HepG2 (cell line): ENCODE data around the gene RPL41. TPM values are rescaled to one million over a fixed set of nuclear protein-coding genes. Genes with fewer than 3 reads are reported as not detected.
A peak's percentile ranks its signal among the peaks of the same experiment; 100 is the strongest.

Experiments used
- ATAC-seq: fragments of 200-7000 bp; cut with Tn5 transposase; 3 replicates; pipeline ENCODE4 v1.9.1; 2020; ENCODE audit warnings: mild to moderate bottlenecking, moderate library complexity
- BruUV-seq: library from RNA; stranded (reverse); fragments of 400-500 nt; replicated peaks from 2 replicates; lab custom pipeline; 2021; lab: Mats Ljungman, UMichigan
- CTCF ChIA-PET: fragments of 300-600 bp; formaldehyde crosslinking; extraction: SDS; loops from one replicate; lab custom pipeline; 2021; ENCODE audit warnings: low total read pairs, inconsistent platforms, low intra/inter-chr PET ratio; lab: Yijun Ruan, JAX
- POLR2A ChIA-PET: fragments of 350-600 bp; sonication (Branson Sonifier 250); formaldehyde crosslinking; loops from one replicate; lab custom pipeline; 2020; ENCODE audit warnings: antibody characterized with exemption, inconsistent platforms; lab: Yijun Ruan, JAX
- DNase-seq: peaks from one replicate; pipeline ENCODE4 v3.0.0-alpha.2; 2015; ENCODE audit warnings: low spot score
- FAIRE-seq: peaks from 3 replicates; lab custom pipeline; 2011; peaks lifted over from hg19 to GRCh38; lab: Jason Lieb, UNC
- H2AFZ ChIP-seq: one replicate; pipeline ENCODE4 v1.6.1; 2011; ENCODE audit warnings: low read length, inconsistent platforms
- H3K27ac ChIP-seq: fragments of 300-600 bp; 3 replicates; pipeline ENCODE4 v1.8.0; 2011; ENCODE audit warnings: mixed run types, mild to moderate bottlenecking, mixed read lengths, low read length, inconsistent platforms; ENCODE audit not compliant: insufficient read depth; ENCODE audit errors: extremely low read length
- H3K27me3 ChIP-seq, 2 experiments: fragments of 200-600 bp in 1 of 2; 2 replicates in 1 of 2; 3 replicates in 1 of 2; pipeline versions ENCODE4 v1.6.0 to v1.8.0; 2011; ENCODE audit warnings: low read length in 2 of 2, mild to moderate bottlenecking in 2 of 2, moderate library complexity in 2 of 2, inconsistent platforms in 1 of 2; ENCODE audit not compliant: insufficient read depth in 2 of 2, control insufficient read depth in 1 of 2
- H3K36me3 ChIP-seq, 2 experiments: fragments of 200-600 bp in 1 of 2; replicated peaks in 1 of 2; 2 replicates in 1 of 2; 3 replicates in 1 of 2; pipeline versions ENCODE4 v1.5.1 to v1.8.0; 2011; ENCODE audit warnings: low read length in 2 of 2, inconsistent platforms in 1 of 2; ENCODE audit not compliant: insufficient read depth in 2 of 2, control insufficient read depth in 1 of 2
- H3K4me1 ChIP-seq: 2 replicates; pipeline ENCODE4 v1.5.1; 2012; ENCODE audit warnings: low read length, inconsistent platforms; ENCODE audit not compliant: insufficient read depth
- H3K4me2 ChIP-seq: 2 replicates; pipeline ENCODE4 v1.6.0; 2011; ENCODE audit warnings: low read depth, low read length, inconsistent platforms
- H3K4me3 ChIP-seq, 3 experiments: fragments of 200-600 bp in 1 of 3; sonication (generic), shearing (Covaris generic) in 1 of 3; replicated peaks in 1 of 3; 2 replicates each; pipeline ENCODE4 v1.5.1; 2011 to 2016; ENCODE audit warnings: low read length in 3 of 3, inconsistent platforms in 2 of 3, low read depth in 2 of 3, mild to moderate bottlenecking in 2 of 3, control low read depth in 1 of 3, mixed read lengths in 1 of 3; ENCODE audit not compliant: insufficient read depth in 1 of 3
- H3K79me2 ChIP-seq: one replicate; pipeline ENCODE4 v1.6.1; 2011; ENCODE audit warnings: low read length, inconsistent platforms; ENCODE audit not compliant: insufficient read depth
- H3K9ac ChIP-seq: 2 replicates; pipeline ENCODE4 v1.6.0; 2011; ENCODE audit warnings: mild to moderate bottlenecking, low read depth, low read length, inconsistent platforms; ENCODE audit not compliant: insufficient read depth
- H3K9me3 ChIP-seq: 2 replicates; pipeline ENCODE4 v1.5.1; 2012; ENCODE audit warnings: mild to moderate bottlenecking, low read length
- H4K20me1 ChIP-seq: 2 replicates; pipeline ENCODE4 v1.6.0; 2011; ENCODE audit warnings: inconsistent platforms, mild to moderate bottlenecking, low read length, moderate library complexity; ENCODE audit not compliant: insufficient read depth
- MED8 ChIP-seq: sonication (generic); formaldehyde crosslinking; IDR thresholded peaks from 2 replicates; pipeline ENCODE4 v1.8.1; 2023; ENCODE audit warnings: mild to moderate bottlenecking, missing genetic modification reagents; ENCODE audit not compliant: insufficient replicate concordance
- ZNF121 ChIP-seq: sonication (generic); formaldehyde crosslinking; IDR thresholded peaks from 2 replicates; pipeline ENCODE4 v1.5.0; 2020; ENCODE audit warnings: mild to moderate bottlenecking, missing genetic modification reagents
- ZSCAN22 ChIP-seq: sonication (generic); formaldehyde crosslinking; IDR thresholded peaks from 2 replicates; pipeline ENCODE4 v1.4.0; 2020; ENCODE audit warnings: mild to moderate bottlenecking, missing genetic modification reagents
- WGBS: methylation state at CpG from one replicate; pipeline ENCODE4 v1.1.6; 2017; ENCODE audit warnings: low lambda C conversion rate; 5-methylcytosine and 5-hydroxymethylcytosine counted together
- in situ Hi-C: cut with HindIII; loops from 2 replicates; pipeline ENCODE4 v1.10.0; 2017; ENCODE audit warnings: low pct_unique_long_range_greater_than_20kb; ENCODE audit not compliant: extremely low pct_ligation_motif_present
- intact Hi-C: fragments of 100-400 bp; cut with micrococcal nuclease; formaldehyde crosslinking; loops from one replicate; pipeline ENCODE4 v1.10.0; 2022; ENCODE audit not compliant: unreplicated experiment
- polyA plus RNA-seq, 8 experiments: library from polyadenylated mRNA; depleted of rRNA in 3 of 8; stranded (reverse) in 7 of 8; unstranded in 1 of 8; fragments of >200 nt; fragmentation: Illumina TruSeq in 4 of 8; extraction: Trizol in 4 of 8; gene quantifications; 2 replicates each; pipeline versions ENCODE4 v1.2.1 to v1.2.3, GENCODE V29; 2011 to 2016; ENCODE audit warnings: low read depth in 4 of 8, missing spikeins in 1 of 8, mixed read lengths in 1 of 8; ENCODE audit not compliant: insufficient read depth in 1 of 8
- total RNA-seq, 5 experiments: library from RNA; depleted of rRNA; stranded (reverse); fragments of >200 nt; fragmentation: Illumina TruSeq; extraction: Trizol; gene quantifications; 2 replicates each; pipeline ENCODE4 v1.2.3, GENCODE V29; 2016; ENCODE audit warnings: low read depth in 1 of 5
- TF ChIP-seq, protein P1 (sequence below): sonication (generic); formaldehyde crosslinking; IDR thresholded peaks from 2 replicates; pipeline ENCODE4 v1.4.0; 2020; ENCODE audit warnings: low read depth, missing genetic modification reagents

The RPL41 gene
- total and polyA plus RNA-seq, 2 of the 13 experiments (the other 11 are each of a cell fraction or from before 2014, with no cell fraction given), result 4,012 to 7,670 TPM

DNA sequence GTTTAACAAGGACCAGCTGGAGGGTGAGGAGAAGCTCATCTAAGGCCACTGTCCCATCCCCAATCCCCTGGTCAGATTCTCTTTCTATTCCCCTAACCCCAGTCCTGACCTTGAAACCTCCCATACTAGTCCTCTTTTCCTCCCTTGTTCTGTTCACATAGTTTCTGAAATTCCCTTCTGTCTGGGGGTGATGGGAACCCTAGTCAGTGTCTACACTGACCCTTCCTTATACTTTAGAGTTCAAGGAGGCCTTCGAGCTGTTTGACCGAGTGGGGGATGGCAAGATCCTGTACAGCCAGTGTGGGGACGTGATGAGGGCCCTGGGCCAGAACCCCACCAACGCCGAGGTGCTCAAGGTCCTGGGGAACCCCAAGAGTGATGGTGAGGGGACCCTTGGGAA, 38.4 kb downstream of the RPL41 start:
- FAIRE-seq (no peak), DNase-seq (no peak), ATAC-seq (no peak)
- ChIA-PET CTCF (no interaction called here), POLR2A (interaction anchor here (0.8 to 2.3 kb wide), 7 partner anchors 27 to 67 kb away, joined by 3 to 17 read pairs (median 4); partner anchors contain the start of genes ESYT1, PA2G4, RNF41 and SMARCC2)
- Histone ChIP-seq H4K20me1 (peaks cover 8% of the 10 kb centered on the region; the same call in 1 of the 2 replicates), H3K4me2 (no peak overlapping the region), H3K79me2 (peaks cover 32% of the 10 kb centered on the region), H3K27me3 (no peaks in the 10 kb centered on the region; a peak in 1 of 5 replicates), H3K9ac (no peak overlapping the region), H3K27ac (no peak overlapping the region), H3K36me3 (peaks cover 3 to 5% of the 10 kb centered on the region in 2 experiments), H2AFZ (no peak overlapping the region), H3K4me3 (no peak overlapping the region)
- in situ Hi-C loops, result loop anchor here (5.0 kb wide), 1 partner anchor 33 kb away; no protein-coding TSS in a partner anchor
- 92% methylated on average over 5 of the region's 5 CpGs for WGBS
- no TSS peak for BruUV-seq
- intact Hi-C loops, result loop anchor here (5.0 kb wide), 1 partner anchor 37 kb away; no protein-coding TSS in a partner anchor
- TF ChIP-seq ZSCAN22 (CRISPR knock-in tag) (no peak), MED8 (CRISPR knock-in tag) (peak; percentile 20), ZNF121 (CRISPR knock-in tag) (no peak)
- TF ChIP-seq, protein P1, sequence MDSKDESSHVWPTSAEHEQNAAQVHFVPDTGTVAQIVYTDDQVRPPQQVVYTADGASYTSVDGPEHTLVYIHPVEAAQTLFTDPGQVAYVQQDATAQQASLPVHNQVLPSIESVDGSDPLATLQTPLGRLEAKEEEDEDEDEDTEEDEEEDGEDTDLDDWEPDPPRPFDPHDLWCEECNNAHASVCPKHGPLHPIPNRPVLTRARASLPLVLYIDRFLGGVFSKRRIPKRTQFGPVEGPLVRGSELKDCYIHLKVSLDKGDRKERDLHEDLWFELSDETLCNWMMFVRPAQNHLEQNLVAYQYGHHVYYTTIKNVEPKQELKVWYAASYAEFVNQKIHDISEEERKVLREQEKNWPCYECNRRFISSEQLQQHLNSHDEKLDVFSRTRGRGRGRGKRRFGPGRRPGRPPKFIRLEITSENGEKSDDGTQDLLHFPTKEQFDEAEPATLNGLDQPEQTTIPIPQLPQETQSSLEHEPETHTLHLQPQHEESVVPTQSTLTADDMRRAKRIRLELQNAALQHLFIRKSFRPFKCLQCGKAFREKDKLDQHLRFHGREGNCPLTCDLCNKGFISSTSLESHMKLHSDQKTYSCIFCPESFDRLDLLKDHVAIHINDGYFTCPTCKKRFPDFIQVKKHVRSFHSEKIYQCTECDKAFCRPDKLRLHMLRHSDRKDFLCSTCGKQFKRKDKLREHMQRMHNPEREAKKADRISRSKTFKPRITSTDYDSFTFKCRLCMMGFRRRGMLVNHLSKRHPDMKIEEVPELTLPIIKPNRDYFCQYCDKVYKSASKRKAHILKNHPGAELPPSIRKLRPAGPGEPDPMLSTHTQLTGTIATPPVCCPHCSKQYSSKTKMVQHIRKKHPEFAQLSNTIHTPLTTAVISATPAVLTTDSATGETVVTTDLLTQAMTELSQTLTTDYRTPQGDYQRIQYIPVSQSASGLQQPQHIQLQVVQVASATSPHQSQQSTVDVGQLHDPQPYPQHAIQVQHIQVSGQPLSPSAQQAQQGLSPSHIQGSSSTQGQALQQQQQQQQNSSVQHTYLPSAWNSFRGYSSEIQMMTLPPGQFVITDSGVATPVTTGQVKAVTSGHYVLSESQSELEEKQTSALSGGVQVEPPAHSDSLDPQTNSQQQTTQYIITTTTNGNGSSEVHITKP (CRISPR knock-in tag), result no peak
- TF ChIP-seq, all 625 proteins: peak for 1
- Histone ChIP-seq H3K4me1 (peaks cover 51% of the 10 kb centered on the region), H3K9me3 (no peaks in the 10 kb centered on the region)
